HG02571 (cell line): ENCODE results near the gene KLHL30.

ENCODE experiments used
- ATAC-seq: cut with Tn5 transposase; IDR thresholded peaks from one replicate; pipeline ENCODE4 v1.9.1; 2021; ENCODE audit warnings: mild to moderate bottlenecking, moderate library complexity; ENCODE audit not compliant: unreplicated experiment

KLHL30 gene, protein sequence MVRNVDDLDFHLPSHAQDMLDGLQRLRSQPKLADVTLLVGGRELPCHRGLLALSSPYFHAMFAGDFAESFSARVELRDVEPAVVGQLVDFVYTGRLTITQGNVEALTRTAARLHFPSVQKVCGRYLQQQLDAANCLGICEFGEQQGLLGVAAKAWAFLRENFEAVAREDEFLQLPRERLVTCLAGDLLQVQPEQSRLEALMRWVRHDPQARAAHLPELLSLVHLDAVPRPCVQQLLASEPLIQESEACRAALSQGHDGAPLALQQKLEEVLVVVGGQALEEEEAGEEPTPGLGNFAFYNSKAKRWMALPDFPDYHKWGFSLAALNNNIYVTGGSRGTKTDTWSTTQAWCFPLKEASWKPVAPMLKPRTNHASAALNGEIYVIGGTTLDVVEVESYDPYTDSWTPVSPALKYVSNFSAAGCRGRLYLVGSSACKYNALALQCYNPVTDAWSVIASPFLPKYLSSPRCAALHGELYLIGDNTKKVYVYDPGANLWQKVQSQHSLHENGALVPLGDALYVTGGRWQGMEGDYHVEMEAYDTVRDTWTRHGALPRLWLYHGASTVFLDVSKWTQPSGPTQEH

DNA sequence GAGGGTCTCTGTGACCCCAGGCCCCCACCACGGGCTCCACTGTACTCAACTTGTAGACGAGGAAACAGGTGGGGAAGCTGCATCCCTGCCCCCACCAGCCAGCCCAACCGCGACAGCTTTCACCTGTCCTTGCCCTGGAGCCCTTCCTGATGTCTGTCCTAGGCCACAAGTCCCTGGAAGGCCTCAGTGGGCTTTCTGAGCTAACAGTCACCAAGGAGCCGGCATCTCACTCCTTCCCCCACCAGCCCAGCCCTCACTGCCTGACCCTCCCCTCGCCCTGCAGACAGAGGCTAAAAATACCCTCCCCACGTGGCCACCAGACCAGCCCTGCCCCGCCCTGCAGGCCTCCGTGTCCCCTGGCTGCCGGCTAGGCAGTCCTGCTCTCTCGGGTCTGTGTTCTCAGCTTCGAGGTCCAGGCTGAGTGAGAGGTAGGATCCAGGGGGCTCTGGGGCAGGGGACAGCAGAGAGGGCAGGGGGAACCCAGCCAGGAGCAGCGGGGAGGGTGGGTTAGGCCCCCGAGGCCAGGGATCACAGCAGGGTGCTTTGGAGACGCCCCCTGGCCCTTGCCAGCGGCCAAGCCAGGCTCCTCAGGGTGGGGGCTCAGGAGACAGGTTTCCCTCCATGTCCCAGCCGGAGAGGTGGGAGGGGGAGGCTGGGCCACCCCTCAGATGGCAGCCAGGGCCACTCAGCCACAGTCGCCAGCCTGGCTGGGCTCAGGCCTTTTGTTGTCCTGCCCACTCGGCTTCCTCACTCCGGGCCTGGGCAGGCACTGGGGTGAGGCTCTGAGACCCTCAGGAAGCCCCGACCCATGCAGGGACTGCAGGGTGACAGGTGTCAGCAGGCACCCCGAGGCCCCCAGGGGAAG is at the start of gene KLHL30:
Gene KLHL30 (plus strand): TSS at position 338 of the 865 bp plus-strand sequence. CDS start 2,087 bp downstream, outside the sequence.
- ATAC-seq: no peak

DNA sequence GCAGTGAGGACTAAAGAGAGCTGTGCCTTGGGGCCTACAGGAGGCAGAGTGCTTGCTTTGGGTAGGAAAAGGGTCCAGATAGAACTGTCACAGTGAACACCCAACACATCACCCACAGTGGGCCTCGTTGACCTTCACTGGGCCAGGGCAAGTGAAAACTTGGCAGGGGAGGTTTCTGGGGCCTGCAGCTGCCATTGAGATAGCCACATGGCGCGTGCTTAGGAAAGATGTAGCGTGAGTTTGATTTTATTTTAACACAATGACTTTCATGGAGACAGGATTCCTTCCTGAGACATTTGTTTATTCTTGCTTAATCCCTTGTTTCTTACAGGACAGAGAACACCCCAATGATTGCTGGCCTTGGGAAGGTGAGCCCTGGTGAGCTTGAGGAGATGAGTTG is 47.6 kb upstream of the KLHL30 start:
- ATAC-seq: no peak

DNA sequence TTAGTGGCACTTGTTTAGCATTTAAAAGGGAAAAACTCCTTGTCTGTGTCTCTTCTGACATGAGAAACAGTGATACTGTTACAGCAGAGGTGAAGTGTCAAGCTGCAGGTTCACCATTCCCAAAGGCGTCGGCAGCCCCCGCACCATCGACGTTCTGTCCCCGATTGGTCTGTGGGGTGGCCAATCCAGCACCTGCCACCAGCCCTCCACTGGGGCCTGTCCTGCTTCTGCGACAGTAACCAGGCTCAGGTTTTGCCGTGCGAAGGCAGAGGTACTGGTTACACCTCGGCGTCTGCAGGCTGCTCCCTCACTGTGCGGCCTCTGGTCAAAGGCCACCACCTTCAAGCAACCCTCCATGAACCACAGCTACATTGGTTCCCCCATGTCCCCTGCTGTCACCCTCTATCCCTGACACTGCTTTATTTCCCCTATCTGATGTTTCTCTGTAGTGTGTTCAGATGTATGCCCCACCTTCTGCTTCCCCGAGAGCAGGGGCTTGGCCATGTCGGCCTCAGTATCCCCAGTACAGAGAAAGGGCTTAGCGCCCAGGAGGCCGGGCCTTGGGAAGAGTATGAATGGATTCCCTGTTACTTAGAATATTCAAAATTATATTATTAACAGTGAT is 46.9 kb upstream of the KLHL30 start:
- ATAC-seq: no peak

DNA sequence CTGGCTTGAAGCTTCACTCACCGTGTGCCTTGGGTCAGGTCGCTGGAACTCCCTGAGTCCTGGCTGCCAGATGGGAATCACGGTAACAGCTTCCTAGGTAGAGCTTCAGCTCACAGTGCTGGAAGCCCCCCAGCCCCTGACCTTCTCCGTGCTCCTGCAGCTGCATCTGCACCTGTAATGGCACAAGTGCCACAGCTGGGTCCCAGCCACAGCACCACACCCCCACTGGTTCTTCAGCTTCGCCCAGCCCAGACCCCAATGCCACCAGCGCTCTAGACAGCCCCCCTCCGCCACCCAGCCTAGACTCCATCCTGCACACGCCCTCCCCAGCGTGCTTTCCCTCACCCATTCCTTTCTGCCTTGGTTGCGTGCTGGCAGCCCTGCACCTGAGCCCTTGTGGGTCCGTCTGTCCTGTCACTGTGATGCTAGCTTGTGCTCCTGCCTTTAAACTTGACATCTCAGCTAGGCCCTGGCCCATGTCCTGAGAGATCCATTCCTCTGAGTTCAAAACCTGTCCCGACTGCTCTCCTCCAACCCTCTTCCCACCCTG is 45.9 kb upstream of the KLHL30 start:
- ATAC-seq: no peak

DNA sequence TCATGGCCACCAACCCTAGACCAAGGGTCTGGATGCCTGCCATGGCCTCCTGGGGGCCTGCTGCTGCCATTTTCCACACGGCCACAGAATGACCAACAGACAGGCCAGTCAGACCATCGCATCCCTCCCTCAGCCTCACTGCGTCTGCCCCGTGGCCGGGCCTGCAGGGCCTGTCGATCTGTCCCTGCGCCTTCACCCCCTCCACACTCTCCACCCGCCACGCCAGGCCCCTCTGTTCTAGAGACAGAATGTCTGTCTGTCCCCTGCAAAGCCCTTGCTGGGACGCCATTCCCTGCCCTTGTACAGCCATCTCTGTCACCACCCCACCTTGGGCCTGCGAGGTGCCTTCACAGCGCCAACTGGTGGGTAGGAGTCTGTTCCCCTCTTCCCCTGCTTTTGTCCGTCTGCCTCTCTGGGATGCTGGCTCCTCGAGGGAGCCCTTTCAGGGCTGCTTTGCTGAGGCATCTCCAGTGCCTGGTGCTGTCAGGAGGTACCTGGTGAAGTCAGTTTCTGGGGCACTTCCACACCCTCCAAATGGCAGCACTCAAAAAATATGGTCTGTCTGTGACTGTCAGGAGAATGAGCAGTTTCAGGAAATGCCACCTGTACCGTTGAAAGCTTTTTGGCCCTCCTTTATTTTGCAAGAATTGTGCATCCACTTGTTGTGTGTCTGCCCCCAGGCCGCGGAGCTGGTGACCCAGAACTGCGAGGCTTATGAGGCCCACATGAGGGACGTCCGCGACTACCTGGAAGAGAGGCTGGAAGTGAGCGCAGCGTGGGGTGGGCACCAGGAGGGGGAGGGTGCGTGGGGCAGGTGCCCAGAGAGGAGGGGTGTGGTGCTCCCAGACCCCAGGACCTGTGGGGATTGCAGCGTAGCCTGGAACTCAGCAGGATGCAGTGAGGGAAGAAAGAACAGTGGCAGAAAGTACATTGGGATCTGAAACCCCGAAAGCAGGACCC is 45.0 kb upstream of the KLHL30 start:
- ATAC-seq: no peak

DNA sequence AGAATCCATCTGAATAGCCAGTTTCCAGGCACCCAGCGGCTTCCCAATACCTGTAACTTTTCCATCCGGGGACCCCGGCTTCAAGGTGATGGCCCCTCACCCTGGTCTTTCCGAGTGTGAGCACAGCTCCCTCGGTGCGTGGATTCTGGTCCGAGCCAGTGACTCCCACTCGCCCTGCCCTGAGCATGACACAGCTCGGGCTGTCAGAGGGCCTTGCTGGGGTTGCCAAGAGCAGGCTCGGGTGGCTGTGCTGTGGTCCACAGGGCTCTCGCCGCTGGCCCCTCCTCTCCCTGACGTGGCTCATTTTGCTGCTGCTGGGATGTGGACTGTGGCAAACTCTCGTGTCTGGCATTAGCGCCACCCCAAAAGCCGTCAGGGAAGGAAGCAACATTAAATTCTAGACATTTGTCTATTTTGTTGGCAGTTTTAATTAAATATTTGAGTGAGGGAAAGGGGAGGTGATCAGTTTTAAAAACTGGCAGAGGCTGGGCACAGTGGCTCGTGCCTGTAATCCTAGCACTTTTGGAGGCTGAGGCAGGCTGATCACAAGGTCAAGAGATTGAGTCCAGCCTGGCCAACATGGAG is 43.9 kb upstream of the KLHL30 start:
- no peak for ATAC-seq

DNA sequence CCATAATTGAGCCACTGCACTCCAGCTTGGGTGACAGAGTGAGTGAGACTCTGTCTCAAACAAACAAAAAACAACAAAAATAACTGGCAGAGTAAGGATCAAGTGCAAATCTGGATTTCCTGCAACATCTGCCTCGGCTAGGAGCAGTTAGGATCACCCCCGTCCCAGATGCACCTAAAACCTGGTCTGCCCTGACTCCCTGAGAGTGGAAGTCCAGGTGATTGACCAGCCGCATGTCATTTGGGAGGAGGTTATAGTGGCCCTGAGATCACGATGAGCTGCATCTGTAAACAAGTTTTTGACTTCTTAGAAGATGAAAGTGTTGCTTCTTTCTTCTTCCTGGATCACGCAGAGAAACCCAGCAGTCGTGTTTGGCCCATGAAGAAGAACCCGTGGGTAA is 43.3 kb upstream of the KLHL30 start:
- no peak for ATAC-seq

DNA sequence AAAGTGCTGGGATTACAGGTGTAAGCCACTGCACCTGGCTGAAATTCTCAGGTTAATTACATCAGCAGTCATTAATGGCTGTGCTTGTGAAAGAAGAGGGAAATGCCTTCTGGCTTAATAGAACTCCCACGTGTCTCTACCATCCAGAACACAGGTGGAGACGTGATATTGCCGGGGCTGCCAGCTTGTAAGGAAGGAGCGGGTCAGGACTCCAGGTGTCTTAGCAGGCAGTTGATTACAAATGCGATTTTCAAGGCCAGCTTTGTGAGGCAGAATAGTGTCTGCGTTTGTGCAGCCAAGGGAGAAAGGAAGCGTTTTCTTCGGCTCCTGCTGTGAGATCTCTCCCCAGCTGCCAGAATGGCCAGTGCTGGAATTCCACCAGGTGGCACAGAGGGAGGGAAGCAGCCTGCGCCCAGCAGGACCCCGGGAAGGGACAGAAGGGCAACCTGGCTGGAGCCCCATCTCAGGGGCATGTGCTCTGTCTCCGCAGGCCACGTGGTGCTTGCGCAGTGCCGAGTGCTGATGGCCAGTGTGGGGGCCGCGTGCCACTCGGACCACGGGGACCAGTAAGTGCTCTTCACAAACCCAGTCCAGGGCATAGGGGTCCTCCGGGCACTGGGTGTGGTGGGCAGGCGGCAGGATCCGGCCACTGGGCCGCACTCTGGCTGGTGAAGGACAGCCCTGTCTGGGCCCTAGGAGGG is 42.0 kb upstream of the KLHL30 start:
- ATAC-seq: no peak

DNA sequence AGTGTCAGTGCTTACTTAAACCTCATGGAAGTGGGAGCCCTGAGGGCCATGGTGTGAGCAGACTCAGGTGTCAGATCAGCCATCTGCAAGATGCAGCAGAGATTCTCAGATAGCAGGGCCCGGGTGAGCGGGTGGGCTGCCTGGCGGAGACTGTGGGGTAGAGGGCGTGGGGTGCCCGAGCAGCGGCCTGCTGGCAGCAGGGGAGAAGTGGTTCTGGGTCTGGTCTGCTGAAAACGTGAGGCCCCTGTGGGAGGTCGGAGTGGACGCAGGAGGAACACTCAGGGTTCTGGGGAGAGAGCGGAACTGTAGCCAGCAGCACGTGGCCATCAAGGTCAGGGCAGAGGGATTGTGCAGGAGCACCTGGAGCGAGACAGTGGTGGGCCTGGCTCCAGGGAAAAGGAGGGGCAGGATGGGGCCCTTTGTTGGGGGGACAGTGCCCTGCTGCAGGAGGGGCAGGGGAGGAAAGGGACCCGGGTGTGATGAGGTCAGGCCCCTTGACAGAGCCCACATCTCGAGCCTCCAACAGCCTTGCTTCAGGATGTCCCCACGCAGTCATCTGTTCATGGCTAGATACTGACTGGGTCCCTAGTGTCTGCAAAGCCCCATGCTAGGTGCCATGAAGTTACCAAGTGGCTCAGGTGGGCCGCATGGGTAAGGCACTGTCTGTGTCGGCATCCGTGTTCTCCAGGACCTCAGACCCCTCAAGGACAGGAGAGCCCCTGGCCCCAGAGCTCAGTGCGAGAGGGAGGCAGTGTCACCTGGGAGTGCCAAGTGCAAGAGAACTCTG is 41.1 kb upstream of the KLHL30 start:
- ATAC-seq: no peak

DNA sequence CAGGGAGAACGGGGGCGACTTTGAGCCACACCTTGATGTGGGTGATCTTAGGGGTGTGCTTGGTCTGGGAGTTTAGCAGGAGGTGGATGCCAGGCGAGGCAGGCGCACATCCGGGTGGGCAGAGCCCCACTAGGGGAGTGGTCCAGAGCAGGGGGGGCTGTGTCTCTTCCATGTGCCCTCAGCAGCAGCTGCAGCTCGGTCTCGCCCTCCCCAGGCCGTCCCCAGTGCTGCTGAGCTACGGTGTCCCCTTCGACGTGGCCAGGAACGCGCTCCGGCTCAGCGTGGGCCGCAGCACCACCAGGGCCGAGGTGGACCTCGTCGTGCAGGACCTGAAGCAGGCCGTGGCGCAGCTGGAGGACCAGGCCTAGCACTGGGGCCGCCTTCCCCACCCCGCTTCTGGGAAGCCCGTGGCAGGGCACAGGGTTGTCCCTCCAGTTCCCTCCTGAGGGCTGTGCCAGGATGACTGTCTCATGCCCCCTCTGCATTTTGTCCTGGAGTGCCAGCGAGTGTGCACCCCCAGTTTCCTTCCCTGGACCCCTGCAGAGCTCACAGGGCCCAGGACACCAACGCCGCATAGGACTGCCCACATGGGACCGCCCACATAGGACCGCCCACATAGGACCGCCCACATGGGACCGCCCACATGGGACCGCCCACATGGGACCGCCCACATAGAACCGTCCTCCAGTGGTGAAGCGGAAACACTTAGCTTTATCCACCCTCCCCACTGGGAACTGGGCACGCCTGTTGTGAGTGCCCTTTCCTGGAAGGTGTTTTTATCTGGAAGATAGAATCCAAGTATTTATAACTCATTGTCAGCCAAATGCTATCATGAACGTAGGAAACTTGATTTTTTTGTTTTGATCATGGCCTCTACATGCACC is 40.2 kb upstream of the KLHL30 start:
- ATAC-seq: peak; percentile 55

DNA sequence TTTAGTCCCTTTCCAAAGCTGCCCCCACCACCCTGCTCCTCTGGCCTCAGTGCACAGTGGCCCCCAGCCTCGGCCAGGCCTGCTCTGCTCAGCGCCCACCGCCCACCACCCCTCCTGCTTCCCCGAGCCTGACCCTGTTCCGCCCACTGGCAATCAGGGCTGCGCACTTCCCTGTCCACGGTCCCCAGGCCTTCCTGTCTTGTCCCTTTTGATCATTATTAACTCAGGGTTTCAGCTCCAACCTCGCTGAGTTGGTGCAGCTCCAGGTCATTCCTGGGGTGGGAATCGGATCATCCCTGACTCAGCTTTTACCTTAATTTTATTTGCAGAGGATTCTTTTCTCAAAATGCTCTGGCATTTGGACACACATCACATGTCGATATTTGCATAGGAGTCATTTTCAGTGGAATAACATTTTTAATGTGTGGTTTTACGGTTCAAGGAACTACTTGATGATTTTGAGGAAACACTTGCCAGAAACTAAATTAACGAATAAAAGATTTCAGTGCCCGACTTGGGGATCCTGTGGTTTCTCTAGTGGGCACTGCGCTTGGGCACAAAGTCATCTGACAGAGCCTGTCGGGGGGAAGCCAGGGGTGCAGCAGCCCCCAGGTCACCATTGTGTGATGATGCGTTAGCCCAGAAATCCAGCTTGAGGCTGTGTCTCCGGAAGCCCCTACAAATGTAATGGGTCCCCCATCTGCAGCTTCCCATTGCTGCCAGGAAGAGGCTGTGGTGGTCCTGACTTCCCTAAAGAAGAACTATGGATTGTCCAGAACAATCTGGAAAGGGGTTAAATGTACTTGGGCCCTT is 39.4 kb upstream of the KLHL30 start:
- ATAC-seq: no peak

DNA sequence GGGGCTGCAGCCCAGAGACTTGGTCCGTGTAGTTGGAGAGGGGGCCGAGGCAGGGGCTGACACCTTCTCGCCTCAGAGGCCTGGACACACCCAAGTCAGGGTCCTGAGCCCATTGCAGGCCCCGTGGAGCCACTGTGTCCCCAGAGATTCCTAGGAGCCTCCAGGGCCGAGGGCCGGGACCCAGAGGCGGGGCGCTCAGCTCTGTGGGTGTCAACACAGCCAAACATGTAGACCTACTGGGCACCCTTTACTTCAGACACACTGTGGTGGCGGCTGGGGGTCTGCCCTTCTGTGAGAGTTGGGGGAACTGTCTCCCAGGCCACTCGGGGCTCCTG is 38.8 kb upstream of the KLHL30 start:
- ATAC-seq: no peak

DNA sequence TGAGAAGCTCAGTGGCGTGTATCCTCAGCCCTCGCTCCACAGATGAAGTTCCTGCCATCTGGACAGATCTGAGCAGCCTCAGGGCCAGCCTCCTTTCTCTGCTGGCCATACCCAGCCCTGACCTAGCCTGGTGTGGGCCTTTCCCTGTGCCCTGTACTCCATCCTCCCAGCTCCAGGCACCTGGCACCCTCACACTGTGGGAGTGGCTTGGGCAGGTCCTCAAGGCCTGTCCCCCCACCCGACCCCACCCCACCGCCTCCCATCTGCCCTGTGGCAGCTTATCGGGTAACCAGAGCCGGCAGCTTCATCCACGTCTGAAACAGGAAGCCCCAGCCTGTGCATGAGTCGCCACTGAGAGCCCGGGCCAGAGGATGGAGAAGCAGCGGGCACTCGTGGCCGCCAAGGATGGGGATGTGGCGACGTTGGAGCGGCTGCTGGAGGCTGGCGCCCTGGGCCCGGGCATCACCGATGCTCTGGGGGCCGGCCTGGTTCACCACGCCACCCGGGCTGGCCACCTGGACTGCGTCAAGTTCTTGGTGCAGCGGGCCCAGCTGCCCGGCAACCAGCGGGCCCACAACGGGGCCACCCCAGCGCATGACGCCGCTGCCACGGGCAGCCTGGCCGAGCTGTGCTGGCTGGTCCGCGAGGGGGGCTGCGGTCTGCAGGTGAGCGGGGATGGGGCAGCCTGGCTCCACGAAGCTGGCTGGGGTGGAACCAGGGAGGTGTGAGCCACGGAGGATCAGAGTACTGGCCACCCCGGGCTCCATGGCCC is 38.2 kb upstream of the KLHL30 start, which contains the start of gene ESPNL:
Gene ESPNL (plus strand): TSS at position 292 of the 772 bp plus-strand sequence. CDS start 80 bp downstream, at position 372.
- ATAC-seq: no peak

DNA sequence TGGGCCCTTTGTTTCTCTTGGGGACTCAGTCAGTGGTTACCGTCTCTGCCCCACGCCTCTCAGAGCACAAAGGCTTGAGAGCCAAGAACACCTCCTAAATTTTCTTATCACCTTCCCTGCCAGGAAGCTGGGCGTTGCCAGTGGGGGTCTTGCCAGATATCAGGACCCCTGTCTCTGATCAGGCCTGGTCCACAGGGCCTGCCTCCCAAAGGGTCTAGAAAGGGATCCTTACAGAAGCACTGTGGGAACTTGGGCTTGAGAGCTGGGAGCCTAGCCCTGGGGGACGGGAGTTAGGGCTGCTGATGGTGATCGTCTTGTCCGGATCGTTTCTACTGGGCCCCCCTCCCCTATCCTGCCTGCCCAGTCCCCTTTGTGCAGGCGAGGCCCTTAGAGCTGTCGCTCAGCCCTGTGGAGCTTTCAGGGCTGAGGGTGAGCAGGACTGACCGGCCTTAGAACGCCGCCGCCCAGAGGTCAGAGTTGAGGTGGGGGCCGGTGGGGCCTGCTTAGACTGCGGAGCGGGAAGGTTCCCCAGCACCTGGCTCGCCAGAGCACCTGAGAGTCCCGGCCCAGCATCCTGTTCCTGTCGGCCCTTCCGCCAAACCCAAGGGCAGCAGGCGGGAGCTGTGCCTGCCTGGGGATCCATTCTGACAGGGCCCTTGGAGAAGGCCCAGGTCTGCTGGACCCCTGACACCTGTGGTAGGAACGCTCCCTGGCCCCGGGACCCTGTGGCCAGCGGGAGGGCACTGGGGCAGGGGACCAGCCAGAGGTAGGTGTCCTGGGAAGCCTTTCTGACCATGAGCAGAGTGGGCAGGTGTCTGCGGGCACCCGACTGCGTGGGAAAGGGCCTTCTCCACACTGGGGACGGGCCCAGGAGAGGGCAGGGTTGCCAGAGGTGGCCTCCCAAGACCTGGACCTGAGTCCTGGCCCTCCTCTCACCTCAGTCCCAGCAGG is 37.4 kb upstream of the KLHL30 start:
- no peak for ATAC-seq
